Endodermal cell (in vitro differentiated cells): ENCODE results near the gene UNC93B1. TPM values are rescaled to one million over a fixed set of nuclear protein-coding genes. Genes with fewer than 3 reads are reported as not detected.

Experiments
- DNase-seq: peaks from one replicate; pipeline ENCODE4 v3.0.0-alpha.2; 2017
- H3K27ac ChIP-seq: 2 replicates; pipeline ENCODE4 v1.5.1; 2013; ENCODE audit warnings: mild to moderate bottlenecking, low read depth, low read length, moderate library complexity
- H3K27me3 ChIP-seq: 2 replicates; pipeline ENCODE4 v1.6.1; 2013; ENCODE audit warnings: mild to moderate bottlenecking, low read length, moderate library complexity; ENCODE audit not compliant: insufficient read depth, control insufficient read depth, poor library complexity, severe bottlenecking
- H3K36me3 ChIP-seq: 2 replicates; pipeline ENCODE4 v1.7.0; 2013; ENCODE audit warnings: mild to moderate bottlenecking, low read length, moderate library complexity; ENCODE audit not compliant: control insufficient read depth, insufficient read depth
- H3K4me1 ChIP-seq: one replicate; pipeline ENCODE4 v1.7.0; 2013; ENCODE audit warnings: low read length; ENCODE audit not compliant: control insufficient read depth, insufficient read depth
- H3K4me3 ChIP-seq: 2 replicates; pipeline ENCODE4 v1.5.1; 2013; ENCODE audit warnings: mild to moderate bottlenecking, low read length, moderate library complexity
- H3K9ac ChIP-seq: 2 replicates; pipeline ENCODE4 v1.6.1; 2013; ENCODE audit warnings: mild to moderate bottlenecking, low read length, moderate library complexity; ENCODE audit not compliant: poor library complexity, severe bottlenecking; ENCODE audit errors: extremely low read depth
- H3K9me3 ChIP-seq: 2 replicates; pipeline ENCODE4 v1.6.1; 2013; ENCODE audit warnings: mild to moderate bottlenecking, low read length, moderate library complexity; ENCODE audit not compliant: control insufficient read depth
- H3K27ac Mint-ChIP-seq: 2 replicates; pipeline ENCODE4 v1.8.0; 2020; ENCODE audit warnings: mixed read lengths
- H3K27me3 Mint-ChIP-seq: 2 replicates; pipeline ENCODE4 v1.8.0; 2021; ENCODE audit warnings: mild to moderate bottlenecking, mixed read lengths; ENCODE audit not compliant: insufficient read depth
- H3K36me3 Mint-ChIP-seq: 2 replicates; pipeline ENCODE4 v1.8.0; 2020; ENCODE audit warnings: low read depth, mixed read lengths
- H3K4me1 Mint-ChIP-seq: 2 replicates; pipeline ENCODE4 v1.8.0; 2020; ENCODE audit warnings: mixed read lengths
- H3K4me3 Mint-ChIP-seq: 2 replicates; pipeline ENCODE4 v1.8.0; 2020; ENCODE audit warnings: mild to moderate bottlenecking, moderate library complexity, mixed read lengths
- H3K9me3 Mint-ChIP-seq: 2 replicates; pipeline ENCODE4 v1.8.0; 2020; ENCODE audit warnings: mild to moderate bottlenecking, mixed read lengths
- WGBS, 2 experiments: methylation state at CpG; one replicate each; pipeline versions ENCODE4 v1.1.5 to v1.1.7; 2013; ENCODE audit warnings: missing lambda C conversion rate in 2 of 2, mixed read lengths in 1 of 2; ENCODE audit not compliant: insufficient coverage in 1 of 2, insufficient read length in 1 of 2; 5-methylcytosine and 5-hydroxymethylcytosine counted together
- total RNA-seq, 2 donors: library from RNA; stranded (reverse); fragmentation: NEBNext Ultra II Directional in 1 of 2; extraction: Animal tissue kit (Norgen Biotek cat#: 25700) in 1 of 2; gene quantifications; 2 replicates in 1 of 2; 3 replicates in 1 of 2; pipeline ENCODE4 v1.2.1, GENCODE V29; 2021
- TF ChIP-seq, protein P1 (sequence below): fragments of 200-600 bp; sonication (generic); conservative IDR thresholded peaks from 2 replicates; pipeline ENCODE4 v1.5.0; 2021; ENCODE audit warnings: antibody characterized with exemption, mild to moderate bottlenecking

UNC93B1 gene
- total RNA-seq, 2 donors from 2014 or later = 27.1 to 32.0 TPM

DNA sequence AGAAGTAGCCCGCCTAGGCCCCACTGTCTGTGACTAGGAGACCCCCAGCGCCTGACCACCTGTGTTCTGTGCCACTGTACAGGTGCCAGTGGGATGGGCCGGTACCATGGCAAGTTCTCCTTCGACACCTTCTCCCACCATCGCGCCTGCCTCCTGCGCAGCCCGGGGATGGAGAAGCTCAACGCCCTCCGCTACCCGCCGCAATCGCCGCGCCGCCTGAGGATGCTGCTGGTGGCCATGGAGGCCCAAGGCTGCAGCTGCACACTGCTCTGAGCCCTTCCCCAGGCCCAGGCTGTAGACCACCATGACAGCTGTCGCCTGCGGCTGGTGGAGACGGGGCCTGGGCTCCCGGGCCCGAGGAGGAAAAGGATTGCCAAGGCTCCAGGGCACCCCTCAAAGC, 23.8 kb upstream of the UNC93B1 start:
- H3K4me1 Mint-ChIP-seq = peaks cover 4% of the 10 kb centered on the region
- H3K4me3 Mint-ChIP-seq = no peak overlapping the region
- TF ChIP-seq, protein P1, sequence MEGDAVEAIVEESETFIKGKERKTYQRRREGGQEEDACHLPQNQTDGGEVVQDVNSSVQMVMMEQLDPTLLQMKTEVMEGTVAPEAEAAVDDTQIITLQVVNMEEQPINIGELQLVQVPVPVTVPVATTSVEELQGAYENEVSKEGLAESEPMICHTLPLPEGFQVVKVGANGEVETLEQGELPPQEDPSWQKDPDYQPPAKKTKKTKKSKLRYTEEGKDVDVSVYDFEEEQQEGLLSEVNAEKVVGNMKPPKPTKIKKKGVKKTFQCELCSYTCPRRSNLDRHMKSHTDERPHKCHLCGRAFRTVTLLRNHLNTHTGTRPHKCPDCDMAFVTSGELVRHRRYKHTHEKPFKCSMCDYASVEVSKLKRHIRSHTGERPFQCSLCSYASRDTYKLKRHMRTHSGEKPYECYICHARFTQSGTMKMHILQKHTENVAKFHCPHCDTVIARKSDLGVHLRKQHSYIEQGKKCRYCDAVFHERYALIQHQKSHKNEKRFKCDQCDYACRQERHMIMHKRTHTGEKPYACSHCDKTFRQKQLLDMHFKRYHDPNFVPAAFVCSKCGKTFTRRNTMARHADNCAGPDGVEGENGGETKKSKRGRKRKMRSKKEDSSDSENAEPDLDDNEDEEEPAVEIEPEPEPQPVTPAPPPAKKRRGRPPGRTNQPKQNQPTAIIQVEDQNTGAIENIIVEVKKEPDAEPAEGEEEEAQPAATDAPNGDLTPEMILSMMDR = no peak
- Histone ChIP-seq H3K27ac (no peak overlapping the region), H3K27me3 (no peaks in the 10 kb centered on the region), H3K9ac (no peak overlapping the region), H3K36me3 (peaks cover 8% of the 10 kb centered on the region), H3K4me3 (no peak overlapping the region), H3K4me1 (no peaks in the 10 kb centered on the region), H3K9me3 (peaks cover 7% of the 10 kb centered on the region)
- no peak for DNase-seq
- WGBS, 2 experiments = 93 to 96% methylated on average over 8 to 21 of the region's 21 CpGs
- no peaks in the 10 kb centered on the region for H3K27me3 Mint-ChIP-seq
- peaks cover 19% of the 10 kb centered on the region for H3K36me3 Mint-ChIP-seq
- no peak overlapping the region for H3K27ac Mint-ChIP-seq
- peaks cover 16% of the 10 kb centered on the region for H3K9me3 Mint-ChIP-seq

DNA sequence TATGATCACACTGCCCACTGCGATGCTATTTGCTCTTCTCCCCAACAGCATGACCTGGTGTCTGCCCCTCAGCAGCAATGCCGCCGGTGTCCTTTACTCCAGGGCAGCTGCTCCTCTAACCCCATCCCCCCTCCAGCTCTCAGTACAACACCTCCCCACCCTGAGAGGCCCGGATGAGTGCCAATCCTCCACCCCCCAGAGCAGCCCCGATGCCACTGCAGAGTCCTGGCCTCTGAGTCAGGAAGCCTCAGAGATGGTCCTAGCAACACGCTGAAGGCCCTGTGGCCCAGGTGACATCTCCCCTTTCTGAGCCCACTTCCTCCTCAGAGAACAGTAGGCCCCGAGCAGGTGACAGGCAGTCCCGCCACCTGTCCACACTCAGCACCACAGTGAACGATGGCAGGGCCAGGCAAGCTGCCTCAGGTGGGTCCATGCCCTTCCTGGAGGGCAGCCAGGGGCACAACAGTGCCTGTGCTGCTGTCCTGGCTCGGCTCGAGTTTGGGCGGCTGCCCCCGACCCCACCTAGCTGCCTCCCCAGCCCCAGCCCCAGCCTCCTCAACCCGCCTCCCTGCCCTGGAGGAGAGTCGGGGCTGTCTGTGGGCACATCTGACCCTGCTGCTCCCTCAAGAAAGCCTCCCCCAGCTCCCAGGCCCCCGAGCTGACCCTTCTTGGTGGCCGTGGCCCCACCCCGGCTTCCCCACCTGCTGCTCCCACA, 22.7 kb upstream of the UNC93B1 start:
- Histone ChIP-seq H3K36me3 (no peaks in the 10 kb centered on the region), H3K9me3 (peaks cover 7% of the 10 kb centered on the region), H3K4me1 (no peaks in the 10 kb centered on the region), H3K27me3 (no peaks in the 10 kb centered on the region), H3K4me3 (no peak overlapping the region), H3K27ac (no peak overlapping the region), H3K9ac (no peak overlapping the region)
- no peak overlapping the region for H3K4me3 Mint-ChIP-seq
- H3K9me3 Mint-ChIP-seq = peaks cover 16% of the 10 kb centered on the region
- WGBS, 2 experiments = 92 to 96% methylated on average over 8 to 18 of the region's 18 CpGs
- H3K27ac Mint-ChIP-seq = no peak overlapping the region
- H3K27me3 Mint-ChIP-seq = no peaks in the 10 kb centered on the region
- peaks cover under 1% of the 10 kb centered on the region for H3K4me1 Mint-ChIP-seq
- TF ChIP-seq, protein P1 = no peak
- DNase-seq = no peak
- H3K36me3 Mint-ChIP-seq = peaks cover 16% of the 10 kb centered on the region

DNA sequence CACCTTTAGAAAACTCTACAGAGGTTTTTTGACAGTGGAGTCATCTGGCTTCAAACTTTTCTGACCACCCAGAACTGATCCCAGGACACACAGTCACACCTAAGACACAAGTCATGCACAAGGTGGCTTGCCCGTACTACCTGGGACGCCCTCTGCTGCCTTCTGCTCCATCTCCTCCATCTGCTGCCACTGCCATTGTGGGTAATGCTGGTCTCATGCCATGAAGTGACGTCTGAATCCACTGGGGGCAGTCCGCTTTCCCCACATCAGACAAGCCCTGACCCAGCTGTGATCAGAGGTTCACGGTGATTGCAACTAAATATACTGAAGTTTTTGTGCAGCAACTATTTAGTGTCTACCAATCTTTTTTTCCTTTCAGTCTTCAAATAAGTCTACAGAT, 21.1 kb upstream of the UNC93B1 start:
- H3K36me3 Mint-ChIP-seq = peaks cover 15% of the 10 kb centered on the region
- no peak overlapping the region for H3K27ac Mint-ChIP-seq

More for the DNA sequence above, 21.1 kb upstream of the UNC93B1 start:
- no peaks in the 10 kb centered on the region for H3K27me3 Mint-ChIP-seq
- Histone ChIP-seq H3K4me3 (no peak overlapping the region), H3K27me3 (no peaks in the 10 kb centered on the region), H3K9ac (no peak overlapping the region), H3K36me3 (no peaks in the 10 kb centered on the region), H3K27ac (no peak overlapping the region), H3K4me1 (no peaks in the 10 kb centered on the region), H3K9me3 (peaks cover 7% of the 10 kb centered on the region)
- peaks cover 14% of the 10 kb centered on the region for H3K9me3 Mint-ChIP-seq
- H3K4me3 Mint-ChIP-seq = no peak overlapping the region
- DNase-seq = peak; percentile 65
- TF ChIP-seq, protein P1 = peak; percentile 56
- peaks cover 6% of the 10 kb centered on the region for H3K4me1 Mint-ChIP-seq
- WGBS, 2 experiments = 82 to 84% methylated on average over 5 of the region's 5 CpGs
